Endothelial cell of umbilical vein (primary cell): ENCODE results near the gene SGTB. TPM values are rescaled to one million over a fixed set of nuclear protein-coding genes. Genes with fewer than 3 reads are reported as not detected.

Experiments
- BruUV-seq: library from RNA; stranded (reverse); fragments of 400-500 nt; replicated peaks from 2 replicates; lab custom pipeline; 2021; lab: Mats Ljungman, UMichigan
- CTCF ChIA-PET: fragments of 300-600, 350-600 bp; sonication (Branson Sonifier 250); formaldehyde crosslinking; loops from one replicate; lab custom pipeline; 2021; ENCODE audit warnings: antibody characterized with exemption, inconsistent platforms; lab: Charles Lee
- POLR2A ChIA-PET: fragments of 300-600, 350-600 bp; sonication (Branson Sonifier 250); formaldehyde crosslinking; loops from one replicate; lab custom pipeline; 2021; ENCODE audit warnings: antibody characterized with exemption, inconsistent platforms; lab: Charles Lee
- DNase-seq: peaks from one replicate; pipeline ENCODE4 v3.0.0-alpha.2; 2011; ENCODE audit warnings: low read depth, low spot score
- FAIRE-seq: peaks from 2 replicates; lab custom pipeline; 2011; peaks lifted over from hg19 to GRCh38; lab: Jason Lieb, UNC
- H2AFZ ChIP-seq: 2 replicates; pipeline ENCODE4 v1.6.0; 2012; ENCODE audit warnings: low read depth, low read length, control low read depth, inconsistent platforms
- H3K27ac ChIP-seq: 2 replicates; pipeline ENCODE4 v1.5.1; 2011; ENCODE audit warnings: low read depth, mild to moderate bottlenecking, control low read depth, low read length, moderate library complexity; ENCODE audit not compliant: insufficient read depth
- H3K27me3 ChIP-seq, 2 experiments: 2 replicates each; pipeline versions ENCODE4 v1.6.0 to v1.6.1; 2011; ENCODE audit warnings: low read length in 2 of 2, mixed read lengths in 1 of 2; ENCODE audit not compliant: control insufficient read depth in 2 of 2, insufficient read depth in 2 of 2
- H3K36me3 ChIP-seq, 2 experiments: 2 replicates in 1 of 2; 3 replicates in 1 of 2; pipeline ENCODE4 v1.5.1; 2011; ENCODE audit warnings: low read length in 2 of 2, mild to moderate bottlenecking in 1 of 2, moderate library complexity in 1 of 2; ENCODE audit not compliant: control insufficient read depth in 2 of 2, insufficient read depth in 2 of 2; ENCODE audit errors: extremely low read depth in 1 of 2
- H3K4me1 ChIP-seq: 3 replicates; pipeline ENCODE4 v1.5.1; 2011; ENCODE audit warnings: mild to moderate bottlenecking, low read length; ENCODE audit not compliant: control insufficient read depth, insufficient read depth; ENCODE audit errors: extremely low read depth
- H3K4me2 ChIP-seq: 2 replicates; pipeline ENCODE4 v1.6.1; 2011; ENCODE audit warnings: low read length, control low read depth, mixed read lengths; ENCODE audit not compliant: insufficient read depth
- H3K4me3 ChIP-seq, 3 experiments: fragments of 200-600 bp in 1 of 3; sonication (generic), shearing (Covaris generic) in 1 of 3; replicated peaks in 1 of 3; 2 replicates each; pipeline ENCODE4 v1.5.1; 2011 to 2016; ENCODE audit warnings: control low read depth in 3 of 3, low read length in 3 of 3, mild to moderate bottlenecking in 2 of 3, inconsistent platforms in 1 of 3, low read depth in 1 of 3, moderate library complexity in 1 of 3; ENCODE audit not compliant: insufficient read depth in 1 of 3
- H3K79me2 ChIP-seq: 2 replicates; pipeline ENCODE4 v1.6.0; 2012; ENCODE audit warnings: low read length, inconsistent platforms; ENCODE audit not compliant: control insufficient read depth, insufficient read depth
- H3K9ac ChIP-seq: replicated peaks from 2 replicates; pipeline ENCODE3; 2011; ENCODE audit warnings: low read length, control low read depth; ENCODE audit not compliant: insufficient read depth; ENCODE audit errors: extremely low read depth
- H3K9me1 ChIP-seq: replicated peaks from 3 replicates; pipeline ENCODE4 v1.6.0; 2011; ENCODE audit warnings: mild to moderate bottlenecking, low read length; ENCODE audit not compliant: control insufficient read depth, insufficient read depth; ENCODE audit errors: extremely low read depth
- H3K9me3 ChIP-seq: replicated peaks from 2 replicates; pipeline ENCODE4 v1.5.1; 2012; ENCODE audit warnings: low read length, inconsistent platforms; ENCODE audit not compliant: control insufficient read depth, insufficient read depth
- H4K20me1 ChIP-seq: replicated peaks from 2 replicates; pipeline ENCODE3; 2011; ENCODE audit warnings: mild to moderate bottlenecking, low read length; ENCODE audit not compliant: control insufficient read depth, insufficient read depth; ENCODE audit errors: extremely low read depth
- EZH2 ChIP-seq: IDR thresholded peaks from 2 replicates; pipeline ENCODE4 v1.6.1; 2012; ENCODE audit warnings: borderline replicate concordance, low read depth, mild to moderate bottlenecking, moderate library complexity, low read length, inconsistent platforms; ENCODE audit not compliant: severe bottlenecking
- FOS ChIP-seq: IDR thresholded peaks from 2 replicates; pipeline ENCODE4 v1.6.1; 2011; ENCODE audit warnings: mild to moderate bottlenecking, low read length, moderate library complexity, borderline replicate concordance; ENCODE audit not compliant: insufficient read depth
- GATA2 ChIP-seq: IDR thresholded peaks from 2 replicates; pipeline ENCODE4 v1.7.0; 2011; ENCODE audit warnings: low read depth, mild to moderate bottlenecking, moderate library complexity, mixed read lengths, low read length; ENCODE audit not compliant: insufficient read length, insufficient read depth
- JUN ChIP-seq: IDR thresholded peaks from 2 replicates; pipeline ENCODE4 v1.6.1; 2011; ENCODE audit warnings: borderline replicate concordance, low read depth; ENCODE audit not compliant: insufficient read length, insufficient read depth
- MYC ChIP-seq: IDR thresholded peaks from one replicate; pipeline ENCODE4 v1.6.1; 2011; ENCODE audit warnings: mild to moderate bottlenecking, low read depth, low read length
- POLR2A ChIP-seq: IDR thresholded peaks from 2 replicates; pipeline ENCODE4 v1.6.1; 2012; ENCODE audit warnings: low read depth, mild to moderate bottlenecking, control low read depth, low read length
- POLR2AphosphoS5 ChIP-seq: IDR thresholded peaks from 2 replicates; pipeline ENCODE4 v1.6.1; 2012; ENCODE audit warnings: low read depth, mild to moderate bottlenecking, control low read depth, low read length, moderate library complexity; ENCODE audit not compliant: insufficient read depth
- dilution Hi-C: fragments of 300-500 bp; cut with MboI; formaldehyde crosslinking; loops from one replicate; pipeline ENCODE4 v1.15.0; 2019; ENCODE audit warnings: low sequenced_read_pairs; ENCODE audit not compliant: extremely low pct_ligation_motif_present
- intact Hi-C: fragments of 100-400 bp; cut with micrococcal nuclease; formaldehyde crosslinking; loops from one replicate; pipeline ENCODE4 v1.10.0; 2022
- polyA plus RNA-seq, 4 experiments: library from polyadenylated mRNA; depleted of rRNA in 3 of 4; stranded (reverse) in 3 of 4; unstranded in 1 of 4; fragments of >200 nt; gene quantifications; 2 replicates each; pipeline versions ENCODE4 v1.2.1 to v1.2.3, GENCODE V29; 2011 to 2012; ENCODE audit warnings: missing spikeins in 1 of 4
- total RNA-seq: library from RNA; stranded (reverse); gene quantifications from 2 replicates; pipeline ENCODE4 v1.2.3, GENCODE V29; 2021
- TF ChIP-seq, protein P1 (sequence below): IDR thresholded peaks from 2 replicates; pipeline ENCODE4 v1.6.1; 2011; ENCODE audit not compliant: insufficient read depth, insufficient read length
- TF ChIP-seq, protein P2 (sequence below), 2 donors: IDR thresholded peaks; 1 replicate in 1 of 2; 2 replicates in 1 of 2; pipeline ENCODE4 v1.5.1; 2011; ENCODE audit warnings: low read length in 2 of 2, mild to moderate bottlenecking in 2 of 2, moderate library complexity in 2 of 2, control low read depth in 1 of 2, inconsistent platforms in 1 of 2, low read depth in 1 of 2; ENCODE audit not compliant: insufficient read depth in 1 of 2; ENCODE audit errors: extremely low read depth in 1 of 2

Gene SGTB
- total and polyA plus RNA-seq, 2 donors (not counting 3 experiments of a cell fraction or from before 2014, with no cell fraction given): 3.1 to 14.1 TPM

DNA sequence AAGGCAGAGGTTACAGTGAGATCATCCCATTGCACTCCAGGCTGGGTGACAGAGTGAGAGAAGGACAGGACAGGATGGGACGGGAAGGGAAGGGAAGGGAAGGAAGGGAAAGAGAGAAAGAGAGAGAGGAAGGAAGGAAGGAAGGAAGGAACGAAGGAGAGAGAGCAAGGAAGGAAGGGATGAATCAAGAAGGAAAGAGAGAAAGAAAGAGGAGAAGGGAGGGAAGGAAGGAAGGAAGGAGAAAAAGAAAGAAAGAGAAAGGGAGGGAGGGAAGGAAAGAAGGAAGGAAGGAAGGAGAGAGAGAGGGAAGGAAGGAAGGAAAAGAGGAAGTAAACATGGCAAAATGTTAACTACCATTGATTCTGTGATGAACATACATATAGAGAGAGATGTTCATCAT is 28.8 kb downstream of the SGTB start:
- CTCF ChIA-PET: no interaction called here
- Histone ChIP-seq H3K4me3 (no peak overlapping the region), H3K4me1 (no peaks in the 10 kb centered on the region), H3K9me1 (no peaks in the 10 kb centered on the region), H3K79me2 (no peaks in the 10 kb centered on the region), H3K27ac (no peak overlapping the region), H3K9me3 (no peaks in the 10 kb centered on the region), H3K4me2 (no peak overlapping the region), H3K9ac (no peak overlapping the region), H3K27me3 (no peaks in the 10 kb centered on the region), H2AFZ (no peak overlapping the region), H3K36me3 (peaks cover 2 to 4% of the 10 kb centered on the region in 2 experiments), H4K20me1 (no peaks in the 10 kb centered on the region)
- TF ChIP-seq POLR2AphosphoS5: no peak
- TF ChIP-seq FOS: no peak
- no peak for TF ChIP-seq JUN
- TF ChIP-seq, protein P1, sequence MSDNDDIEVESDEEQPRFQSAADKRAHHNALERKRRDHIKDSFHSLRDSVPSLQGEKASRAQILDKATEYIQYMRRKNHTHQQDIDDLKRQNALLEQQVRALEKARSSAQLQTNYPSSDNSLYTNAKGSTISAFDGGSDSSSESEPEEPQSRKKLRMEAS: no peak
- no peak for TF ChIP-seq EZH2
- TF ChIP-seq MYC: no peak
- no peak for TF ChIP-seq POLR2A
- TF ChIP-seq, protein P2, sequence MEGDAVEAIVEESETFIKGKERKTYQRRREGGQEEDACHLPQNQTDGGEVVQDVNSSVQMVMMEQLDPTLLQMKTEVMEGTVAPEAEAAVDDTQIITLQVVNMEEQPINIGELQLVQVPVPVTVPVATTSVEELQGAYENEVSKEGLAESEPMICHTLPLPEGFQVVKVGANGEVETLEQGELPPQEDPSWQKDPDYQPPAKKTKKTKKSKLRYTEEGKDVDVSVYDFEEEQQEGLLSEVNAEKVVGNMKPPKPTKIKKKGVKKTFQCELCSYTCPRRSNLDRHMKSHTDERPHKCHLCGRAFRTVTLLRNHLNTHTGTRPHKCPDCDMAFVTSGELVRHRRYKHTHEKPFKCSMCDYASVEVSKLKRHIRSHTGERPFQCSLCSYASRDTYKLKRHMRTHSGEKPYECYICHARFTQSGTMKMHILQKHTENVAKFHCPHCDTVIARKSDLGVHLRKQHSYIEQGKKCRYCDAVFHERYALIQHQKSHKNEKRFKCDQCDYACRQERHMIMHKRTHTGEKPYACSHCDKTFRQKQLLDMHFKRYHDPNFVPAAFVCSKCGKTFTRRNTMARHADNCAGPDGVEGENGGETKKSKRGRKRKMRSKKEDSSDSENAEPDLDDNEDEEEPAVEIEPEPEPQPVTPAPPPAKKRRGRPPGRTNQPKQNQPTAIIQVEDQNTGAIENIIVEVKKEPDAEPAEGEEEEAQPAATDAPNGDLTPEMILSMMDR (IDR thresholded peaks at IDR 0.05; ENCODE audit: extremely low read depth in 1 of 2, insufficient read depth in 1 of 2, low read depth in 1 of 2, low read length in 2 of 2): no peak
- no peak for TF ChIP-seq GATA2
- DNase-seq (no peak), FAIRE-seq (no peak)
- intact Hi-C loops (no loop called here), dilution Hi-C loops (no loop called here)
- no TSS peak for BruUV-seq
- POLR2A ChIA-PET: no interaction called here
